Loucy (cell line): ENCODE measurements around the gene DSG2.

Experiments
- CTCF ChIP-seq: fragments of 200-600 bp; sonication (generic); conservative IDR thresholded peaks from 2 replicates; pipeline ENCODE4 v1.5.1; 2014; ENCODE audit warnings: mild to moderate bottlenecking, antibody characterized with exemption, low read length
- EZH2phosphoT487 ChIP-seq: fragments of 200-600 bp; IDR thresholded peaks from 2 replicates; pipeline ENCODE4 v1.6.1; 2018; ENCODE audit warnings: antibody characterized with exemption, mild to moderate bottlenecking, moderate library complexity, borderline replicate concordance

- TF ChIP-seq CTCF (no peak), EZH2phosphoT487 (no peak)
Measured at GRCh38 chr18:31491586-31491985, 6.4 kb upstream of the DSG2 start.
